ENCODE data around the gene GFOD1.

- TF ChIP-seq POLR2A (IDR thresholded peaks at IDR 0.05) (no peak), CTCF (IDR thresholded peaks at IDR 0.05) (no peak), EP300 (IDR thresholded peaks at IDR 0.05) (no peak)
Measured at GRCh38 chr6:13523826-13524622, 36.6 kb upstream of the GFOD1 start.

Measured in ovary (tissue), 3 donors.